Lower leg skin (tissue), 4 donors: ENCODE measurements around the gene RHEBL1. TPM values are rescaled to one million over a fixed set of nuclear protein-coding genes. Genes with fewer than 3 reads are reported as not detected.

Experiments used
- DNase-seq, 2 donors: peaks; one replicate each; pipeline ENCODE4 v3.0.0-alpha.2; 2019; ENCODE audit warnings: low spot score in 2 of 2
- H3K4me3 ChIP-seq: fragments of 200-600 bp; sonication (generic); 2 replicates; pipeline ENCODE4 v1.5.1; 2017; ENCODE audit warnings: mild to moderate bottlenecking, low read depth; ENCODE audit not compliant: poor library complexity, severe bottlenecking
- POLR2A ChIP-seq, 2 donors: fragments of 450-650 bp; IDR thresholded peaks; one replicate each; pipeline ENCODE4 v1.6.1; 2016 to 2017; ENCODE audit warnings: antibody characterized with exemption in 2 of 2, mild to moderate bottlenecking in 1 of 2, moderate library complexity in 1 of 2
- WGBS, 2 donors: methylation state at CpG; one replicate each; pipeline ENCODE4 v1.1.5; 2018; 5-methylcytosine and 5-hydroxymethylcytosine counted together
- intact Hi-C: fragments of 100-400 bp; cut with DNase I; formaldehyde crosslinking; loops from one replicate; pipeline ENCODE4 v1.15.0; 2023; ENCODE audit warnings: low total_unique reads
- total RNA-seq, 4 donors: library from RNA; depleted of rRNA; stranded (reverse); fragments of >200 nt; gene quantifications; one replicate each; pipeline ENCODE4 v1.1.0, GENCODE V29; 2016
- TF ChIP-seq, protein P1 (sequence below), 3 donors: fragments of 450-650 bp; IDR thresholded peaks; one replicate each; pipeline ENCODE4 v1.5.1; 2016; ENCODE audit warnings: antibody characterized with exemption in 3 of 3, mild to moderate bottlenecking in 3 of 3, moderate library complexity in 2 of 3

The RHEBL1 gene
- total RNA-seq, 4 donors from 2014 or later, result 1.4 to 2.1 (median 1.9) TPM

DNA sequence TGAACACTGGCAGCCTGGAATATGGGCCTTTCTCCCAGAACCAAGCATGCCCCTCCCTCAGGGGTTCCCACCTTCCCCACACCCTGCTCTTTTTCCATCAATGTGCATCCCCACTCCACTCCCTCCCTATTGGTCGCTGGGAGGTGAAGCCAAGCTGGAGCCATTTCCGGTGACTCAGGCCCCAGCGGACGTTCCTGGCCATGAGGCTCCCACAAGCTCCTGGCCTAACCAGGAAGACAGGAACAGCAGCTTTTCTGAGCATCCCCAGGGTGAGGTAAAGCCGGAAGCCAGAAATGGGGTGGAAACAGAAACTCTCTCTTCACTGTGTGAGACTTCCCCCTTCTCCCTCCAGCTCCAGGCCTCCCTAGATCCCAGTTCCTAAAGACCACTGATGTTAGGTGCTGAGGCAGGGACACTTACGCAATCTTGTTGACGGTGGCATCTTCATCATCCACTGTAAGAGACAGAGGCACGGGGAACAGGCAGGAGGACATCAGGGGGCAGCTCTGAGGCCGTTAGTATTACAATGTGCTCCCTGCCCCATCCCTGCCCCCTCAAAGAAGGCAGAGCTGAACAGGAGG, 35.8 kb upstream of the RHEBL1 start:
- intact Hi-C loops, result no loop called here
- WGBS, 2 donors, result 38 to 52% methylated on average over 9 of the region's 9 CpGs
- no peak overlapping the region for H3K4me3 ChIP-seq
- no peak for TF ChIP-seq POLR2A (IDR thresholded peaks at IDR 0.05)
- TF ChIP-seq, protein P1, sequence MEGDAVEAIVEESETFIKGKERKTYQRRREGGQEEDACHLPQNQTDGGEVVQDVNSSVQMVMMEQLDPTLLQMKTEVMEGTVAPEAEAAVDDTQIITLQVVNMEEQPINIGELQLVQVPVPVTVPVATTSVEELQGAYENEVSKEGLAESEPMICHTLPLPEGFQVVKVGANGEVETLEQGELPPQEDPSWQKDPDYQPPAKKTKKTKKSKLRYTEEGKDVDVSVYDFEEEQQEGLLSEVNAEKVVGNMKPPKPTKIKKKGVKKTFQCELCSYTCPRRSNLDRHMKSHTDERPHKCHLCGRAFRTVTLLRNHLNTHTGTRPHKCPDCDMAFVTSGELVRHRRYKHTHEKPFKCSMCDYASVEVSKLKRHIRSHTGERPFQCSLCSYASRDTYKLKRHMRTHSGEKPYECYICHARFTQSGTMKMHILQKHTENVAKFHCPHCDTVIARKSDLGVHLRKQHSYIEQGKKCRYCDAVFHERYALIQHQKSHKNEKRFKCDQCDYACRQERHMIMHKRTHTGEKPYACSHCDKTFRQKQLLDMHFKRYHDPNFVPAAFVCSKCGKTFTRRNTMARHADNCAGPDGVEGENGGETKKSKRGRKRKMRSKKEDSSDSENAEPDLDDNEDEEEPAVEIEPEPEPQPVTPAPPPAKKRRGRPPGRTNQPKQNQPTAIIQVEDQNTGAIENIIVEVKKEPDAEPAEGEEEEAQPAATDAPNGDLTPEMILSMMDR (IDR thresholded peaks at IDR 0.05), result no peak
- no peak for DNase-seq

DNA sequence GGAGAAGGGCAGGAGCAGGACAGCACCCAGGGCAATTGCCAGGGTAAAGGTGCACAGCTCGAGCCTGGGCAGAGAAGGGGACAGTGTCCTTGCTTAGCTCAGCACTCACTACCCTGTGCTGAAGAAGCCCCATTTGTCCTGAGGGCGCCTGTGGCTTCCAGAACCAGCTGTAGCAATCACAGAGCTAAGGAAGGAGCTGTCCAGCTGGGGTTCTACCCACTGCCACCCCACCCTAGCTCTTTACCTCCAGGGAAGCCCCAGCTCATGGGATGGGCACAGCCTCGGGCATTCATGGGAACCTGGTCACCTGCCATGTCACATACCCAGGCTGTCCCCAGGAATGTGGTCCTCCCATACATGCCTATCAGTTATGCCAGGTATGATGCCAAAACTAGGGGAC, 35.0 kb upstream of the RHEBL1 start:
- no peak overlapping the region for H3K4me3 ChIP-seq
- 61 to 83% methylated on average over 3 of the region's 3 CpGs for WGBS, 2 donors
- intact Hi-C loops, result no loop called here
- TF ChIP-seq, protein P1 (IDR thresholded peaks at IDR 0.05), result no peak
- no peak for TF ChIP-seq POLR2A (IDR thresholded peaks at IDR 0.05)
- DNase-seq, result no peak

DNA sequence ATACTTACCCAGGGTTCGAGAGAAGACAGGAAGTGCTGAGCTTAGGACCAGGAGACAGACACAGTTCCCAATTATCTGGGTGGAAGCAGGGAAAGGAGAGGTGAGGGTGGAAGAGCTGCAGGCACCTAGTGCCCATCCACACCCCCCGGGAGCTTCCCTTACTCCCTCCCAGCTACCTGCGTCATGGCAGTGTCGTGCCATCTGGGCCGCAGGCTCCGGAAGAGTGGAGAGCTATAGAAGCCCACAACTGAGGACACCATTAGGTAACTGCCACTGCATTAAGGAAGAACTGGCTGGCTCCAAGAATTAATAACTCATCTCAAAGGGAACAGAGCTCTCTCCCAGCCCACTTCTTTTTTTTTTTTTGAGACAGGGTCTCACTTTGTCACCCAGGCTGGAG, 30.6 kb upstream of the RHEBL1 start:
- intact Hi-C loops, result no loop called here
- no peak overlapping the region for H3K4me3 ChIP-seq
- DNase-seq, result no peak
- WGBS, 2 donors, result 91 to 96% methylated on average over 6 of the region's 6 CpGs
- TF ChIP-seq, protein P1 (IDR thresholded peaks at IDR 0.05), result no peak
- no peak for TF ChIP-seq POLR2A (IDR thresholded peaks at IDR 0.05)

DNA sequence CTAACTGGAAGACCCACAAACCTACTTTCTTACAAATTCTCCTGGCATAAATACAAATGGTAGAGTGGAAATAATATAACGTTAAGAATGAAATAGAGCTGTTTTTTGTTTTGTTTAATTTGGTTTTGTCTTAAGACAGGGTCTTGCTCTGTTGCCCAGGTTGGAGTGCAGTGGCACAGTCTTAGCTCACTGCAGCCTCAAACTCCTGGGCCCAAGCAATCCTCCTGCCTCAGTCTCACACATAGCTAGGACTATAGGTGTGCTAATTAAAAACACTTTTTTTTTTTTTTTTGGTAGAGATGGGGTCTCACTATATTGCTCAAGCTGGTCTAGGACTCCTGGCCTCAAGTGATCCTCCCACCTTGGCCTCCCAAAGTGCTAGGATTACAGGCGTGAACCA, 28.9 kb upstream of the RHEBL1 start:
- intact Hi-C loops, result no loop called here
- WGBS, 2 donors, result 82 to 87% methylated on average over 2 of the region's 2 CpGs
- H3K4me3 ChIP-seq, result no peak overlapping the region
- TF ChIP-seq, protein P1 (IDR thresholded peaks at IDR 0.05), result no peak
- no peak for TF ChIP-seq POLR2A (IDR thresholded peaks at IDR 0.05)
- no peak for DNase-seq

DNA sequence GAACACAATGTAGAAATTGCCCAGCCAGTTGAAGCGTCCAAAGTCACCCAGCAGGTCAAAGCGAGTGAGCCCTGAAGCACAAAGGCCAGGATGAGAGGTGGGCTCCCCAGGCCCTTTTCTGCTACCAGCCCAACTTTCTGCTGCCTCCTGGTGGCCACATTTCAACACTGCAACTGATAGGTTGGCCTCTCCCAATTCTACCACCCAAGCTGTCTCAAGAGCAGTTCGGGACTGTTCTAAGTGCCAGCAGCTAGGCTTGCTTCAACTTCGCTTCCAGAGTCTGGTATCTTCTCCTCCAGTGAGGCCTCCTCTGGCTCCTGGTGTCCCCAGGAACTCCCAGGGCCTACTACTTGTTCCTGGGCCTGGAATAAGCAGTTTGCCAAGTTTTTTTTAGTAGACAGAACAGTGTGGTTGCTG, 28.3 kb upstream of the RHEBL1 start:
- no peak for DNase-seq
- no peak overlapping the region for H3K4me3 ChIP-seq
- TF ChIP-seq, protein P1 (IDR thresholded peaks at IDR 0.05), result no peak
- no peak for TF ChIP-seq POLR2A (IDR thresholded peaks at IDR 0.05)
- WGBS, 2 donors, result 59 to 62% methylated on average over 4 of the region's 4 CpGs
- intact Hi-C loops, result no loop called here

DNA sequence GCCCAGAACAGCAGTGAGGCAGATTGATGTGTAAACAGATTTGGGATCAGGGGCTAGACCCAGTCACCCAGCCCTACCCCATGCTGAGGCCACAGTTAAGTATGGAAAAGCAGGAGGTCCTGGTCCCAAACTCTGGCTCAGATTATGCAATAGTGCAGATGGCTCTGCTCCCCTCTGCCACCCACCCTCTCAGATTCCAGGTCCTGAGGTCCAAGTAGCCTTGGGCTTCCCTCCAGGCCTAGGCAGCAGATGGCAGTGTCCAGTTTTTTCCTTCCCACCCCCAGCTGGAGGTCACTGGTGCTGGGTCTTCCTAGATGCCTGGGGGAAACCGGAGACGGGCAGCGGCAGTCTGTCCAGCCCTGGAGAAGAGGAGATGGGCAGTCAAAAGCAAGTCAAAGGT, 27.6 kb upstream of the RHEBL1 start:
- DNase-seq, result no peak
- intact Hi-C loops, result no loop called here
- no peak for TF ChIP-seq POLR2A (IDR thresholded peaks at IDR 0.05)
- TF ChIP-seq, protein P1 (IDR thresholded peaks at IDR 0.05), result no peak
- no peak overlapping the region for H3K4me3 ChIP-seq
- WGBS, 2 donors, result 90 to 96% methylated on average over 3 of the region's 3 CpGs
